HCT116 (cell line): ENCODE measurements around the gene SH3YL1. TPM values are rescaled to one million over a fixed set of nuclear protein-coding genes. Genes with fewer than 3 reads are reported as not detected.

Experiments used
- ATAC-seq: fragments of 200-7000 bp; cut with Tn5 transposase; 2 replicates; pipeline ENCODE4 v1.9.1; 2020; ENCODE audit warnings: mild to moderate bottlenecking, moderate library complexity
- BruUV-seq: library from RNA; stranded (reverse); fragments of 400-500 nt; replicated peaks from 2 replicates; lab custom pipeline; 2021; lab: Mats Ljungman, UMichigan
- CTCF ChIA-PET: fragments of 300-600 bp; sonication (Branson Sonifier 250); formaldehyde crosslinking; loops from one replicate; lab custom pipeline; 2021; ENCODE audit warnings: antibody characterized with exemption; lab: Charles Lee
- POLR2A ChIA-PET: fragments of 300-600, 350-600 bp; sonication (Branson Sonifier 250); formaldehyde crosslinking; loops from one replicate; lab custom pipeline; 2021; ENCODE audit warnings: antibody characterized with exemption; lab: Charles Lee
- RAD21 ChIA-PET, 2 experiments: fragments of 300-600 bp; sonication (Branson Sonifier 250); formaldehyde crosslinking; loops; one replicate each; lab custom pipeline; 2023; ENCODE audit warnings: low total read pairs in 2 of 2; ENCODE audit not compliant: uncharacterized antibody in 2 of 2, unreplicated experiment in 2 of 2, low non-redundant PET in 1 of 2; lab: Charles Lee
- DNase-seq: peaks from one replicate; pipeline ENCODE4 v3.0.0-alpha.2; 2010; ENCODE audit warnings: low read depth, low spot score
- H2AFZ ChIP-seq: fragments of 200-600 bp; shearing (Covaris generic), sonication (generic); 2 replicates; pipeline ENCODE4 v1.6.1; 2017; ENCODE audit warnings: low read depth, mixed run types, mixed read lengths, antibody characterized with exemption, low read length; ENCODE audit not compliant: poor library complexity, severe bottlenecking
- H3K27ac ChIP-seq: 2 replicates; pipeline ENCODE4 v1.5.1; 2012; ENCODE audit warnings: low read depth, low read length
- H3K27me3 ChIP-seq: fragments of 200-600 bp; sonication (generic); 2 replicates; pipeline ENCODE4 v1.6.1; 2016; ENCODE audit warnings: mixed run types, low read length, mixed read lengths; ENCODE audit not compliant: insufficient read depth
- H3K36me3 ChIP-seq, 2 experiments: fragments of 200-500 bp in 1 of 2; fragments of 200-600 bp in 1 of 2; sonication (Bioruptor generic) in 1 of 2; sonication (generic) in 1 of 2; 2 replicates each; pipeline versions ENCODE4 v1.5.1 to v1.6.1; 2014 to 2016; ENCODE audit warnings: low read length in 2 of 2, inconsistent platforms in 1 of 2, mixed read lengths in 1 of 2, mixed run types in 1 of 2; ENCODE audit not compliant: insufficient read depth in 2 of 2, control insufficient read depth in 1 of 2
- H3K4me1 ChIP-seq, 2 experiments: fragments of 200-600 bp in 1 of 2; sonication (generic) in 1 of 2; 2 replicates each; pipeline versions ENCODE4 v1.5.1 to v1.6.1; 2012 to 2017; ENCODE audit warnings: low read length in 2 of 2, inconsistent platforms in 1 of 2, mild to moderate bottlenecking in 1 of 2, mixed read lengths in 1 of 2, mixed run types in 1 of 2, moderate library complexity in 1 of 2; ENCODE audit not compliant: insufficient read depth in 2 of 2, control insufficient read depth in 1 of 2
- H3K4me2 ChIP-seq: fragments of 200-600 bp; sonication (generic); 2 replicates; pipeline ENCODE4 v1.6.1; 2017; ENCODE audit warnings: mixed run types, low read length, mixed read lengths
- H3K4me3 ChIP-seq, 2 experiments: fragments of 200-600 bp in 1 of 2; sonication (generic) in 1 of 2; replicated peaks in 1 of 2; 2 replicates each; pipeline ENCODE4 v1.5.1; 2011 to 2016; ENCODE audit warnings: low read length in 2 of 2, control low read depth in 1 of 2, low read depth in 1 of 2, mild to moderate bottlenecking in 1 of 2, mixed read lengths in 1 of 2, mixed run types in 1 of 2
- H3K79me2 ChIP-seq: fragments of 200-600 bp; sonication (generic); 2 replicates; pipeline ENCODE4 v1.6.1; 2017; ENCODE audit warnings: mild to moderate bottlenecking, mixed run types, low read length, moderate library complexity, mixed read lengths; ENCODE audit not compliant: insufficient read depth
- H3K9ac ChIP-seq: fragments of 200-600 bp; sonication (generic); 2 replicates; pipeline ENCODE4 v1.6.1; 2016; ENCODE audit warnings: low read length, mixed read lengths
- H3K9me2 ChIP-seq: fragments of 200-600 bp; sonication (generic), shearing (Covaris generic); 2 replicates; pipeline ENCODE4 v1.6.1; 2017; ENCODE audit warnings: mixed run types, mild to moderate bottlenecking, moderate library complexity; ENCODE audit not compliant: insufficient read depth
- H3K9me3 ChIP-seq, 2 experiments: fragments of 200-500 bp in 1 of 2; fragments of 200-600 bp in 1 of 2; sonication (Bioruptor generic) in 1 of 2; sonication (generic) in 1 of 2; 2 replicates each; pipeline ENCODE4 v1.6.1; 2014 to 2017; ENCODE audit warnings: low read length in 2 of 2, mixed read lengths in 2 of 2, inconsistent platforms in 1 of 2, low read depth in 1 of 2, mild to moderate bottlenecking in 1 of 2, mixed run types in 1 of 2, moderate library complexity in 1 of 2; ENCODE audit not compliant: control insufficient read depth in 1 of 2, insufficient read depth in 1 of 2
- H4K20me1 ChIP-seq: fragments of 200-600 bp; sonication (generic), shearing (Covaris generic); 2 replicates; pipeline ENCODE4 v1.6.1; 2017; ENCODE audit warnings: mixed run types, mild to moderate bottlenecking, moderate library complexity; ENCODE audit not compliant: insufficient read depth
- ATF3 ChIP-seq: IDR thresholded peaks from 2 replicates; pipeline ENCODE4 v1.6.1; 2012
- CBX3 ChIP-seq: IDR thresholded peaks from 2 replicates; pipeline ENCODE4 v1.6.1; 2012; ENCODE audit warnings: low read depth
- CTCF ChIP-seq, 3 experiments: fragments of 200-600 bp in 1 of 3; sonication (generic) in 1 of 3; IDR thresholded peaks in 2 of 3; conservative IDR thresholded peaks in 1 of 3; 2 replicates each; pipeline ENCODE4 v1.5.1; 2012 to 2017; ENCODE audit warnings: low read depth in 2 of 3, low read length in 2 of 3, antibody characterized with exemption in 1 of 3, borderline replicate concordance in 1 of 3, control low read depth in 1 of 3, mild to moderate bottlenecking in 1 of 3, mixed read lengths in 1 of 3, mixed run types in 1 of 3, moderate library complexity in 1 of 3; ENCODE audit not compliant: insufficient read depth in 1 of 3
- EGR1 ChIP-seq: IDR thresholded peaks from 2 replicates; pipeline ENCODE4 v1.6.1; 2012; ENCODE audit warnings: low read depth
- ELF1 ChIP-seq: IDR thresholded peaks from 2 replicates; pipeline ENCODE4 v1.6.1; 2012; ENCODE audit warnings: low read depth, borderline replicate concordance
- EZH2 ChIP-seq: fragments of 200-600 bp; sonication (generic); IDR thresholded peaks from 2 replicates; pipeline ENCODE4 v1.6.1; 2017; ENCODE audit warnings: antibody characterized with exemption, mixed run types
- FOSL1 ChIP-seq: IDR thresholded peaks from 2 replicates; pipeline ENCODE4 v1.6.1; 2012; ENCODE audit warnings: low read depth
- POLR2AphosphoS5 ChIP-seq: IDR thresholded peaks from 2 replicates; pipeline ENCODE4 v1.6.1; 2011; ENCODE audit warnings: mild to moderate bottlenecking, low read depth, low read length, moderate library complexity
- SIN3A ChIP-seq: IDR thresholded peaks from 2 replicates; pipeline ENCODE4 v1.6.1; 2012; ENCODE audit warnings: low read depth
- SRF ChIP-seq: IDR thresholded peaks from 2 replicates; pipeline ENCODE4 v1.6.1; 2012; ENCODE audit warnings: low read depth
- TCF7L2 ChIP-seq: IDR thresholded peaks from 2 replicates; pipeline ENCODE4 v1.7.0; 2011; ENCODE audit warnings: borderline replicate concordance, inconsistent platforms; ENCODE audit not compliant: insufficient read depth, insufficient read length; ENCODE audit errors: extremely low read depth
- ZBTB33 ChIP-seq: IDR thresholded peaks from 2 replicates; pipeline ENCODE4 v1.6.1; 2011; ENCODE audit warnings: mild to moderate bottlenecking, low read length, moderate library complexity; ENCODE audit not compliant: insufficient replicate concordance; ENCODE audit errors: extremely low read depth
- ZFX ChIP-seq: fragments of 450-650 bp; IDR thresholded peaks from 2 replicates; pipeline ENCODE4 v1.6.1; 2017
- ZNF274 ChIP-seq: fragments of 200-500 bp; sonication (Bioruptor generic); IDR thresholded peaks from 2 replicates; pipeline ENCODE4 v1.6.1; 2014; ENCODE audit warnings: mild to moderate bottlenecking, low read depth, low read length, inconsistent platforms
- intact Hi-C: fragments of 100-400 bp; cut with micrococcal nuclease; formaldehyde crosslinking; loops from 2 replicates; pipeline ENCODE4 v1.10.0; 2022
- total RNA-seq: library from RNA; stranded (reverse); gene quantifications from one replicate; pipeline ENCODE4 v1.2.1, GENCODE V29; 2021; ENCODE audit not compliant: unreplicated experiment

Gene SH3YL1
- total RNA-seq, 1 experiment from 2014 or later = 32.8 TPM

- Histone ChIP-seq H3K27ac (no peak overlapping the region), H3K79me2 (peaks cover 37% of the 10 kb centered on the region), H3K4me3 (no peak overlapping the region), H4K20me1 (0 out of 2 replicates have a peak, but pooled peaks cover 2% of the 10 kb centered on the region), H3K9ac (no peak overlapping the region), H2AFZ (no peak overlapping the region), H3K9me2 (no peaks in the 10 kb centered on the region), H3K4me2 (no peak overlapping the region), H3K4me1 (no peaks in the 10 kb centered on the region), H3K27me3 (no peaks in the 10 kb centered on the region), H3K9me3 (no peaks in the 10 kb centered on the region), H3K36me3 (peaks cover 31 to 43% of the 10 kb centered on the region in 2 experiments)
- POLR2A ChIA-PET = no interaction called here
- intact Hi-C loops = no loop called here
- ATAC-seq (no peak), DNase-seq (no peak)
- no TSS peak for BruUV-seq
- RAD21 ChIA-PET = no interaction called here
- CTCF ChIA-PET = no interaction called here
- TF ChIP-seq TCF7L2 (no peak), CBX3 (no peak), SRF (no peak), ZBTB33 (no peak), ATF3 (no peak), SIN3A (no peak), CTCF (IDR thresholded peaks at IDR 0.05 in 2 of 3, conservative IDR thresholded peaks at IDR 0.05 in 1 of 3; ENCODE audit: borderline replicate concordance in 1 of 3, insufficient read depth in 1 of 3, low read depth in 2 of 3, low read length in 2 of 3) (no peak), FOSL1 (no peak), EGR1 (no peak), EZH2 (no peak), ZNF274 (no peak), ELF1 (no peak), POLR2AphosphoS5 (no peak), ZFX (no peak)
- TF ChIP-seq, all 23 proteins: peak for 0
These were observed 17.5 kb upstream of the SH3YL1 start for GRCh38 chr2:281381-281780.
